Measurements from ENCODE around the gene YIPF3. TPM values are rescaled to one million over a fixed set of nuclear protein-coding genes. Genes with fewer than 3 reads are reported as not detected.

The YIPF3 gene
- total RNA-seq, 4 donors from 2014 or later = 61.7 to 105 (median 77.9) TPM

- no peaks in the 10 kb centered on the region for H3K27me3 ChIP-seq
- H3K4me3 ChIP-seq = no peak overlapping the region
- 79 to 82% methylated on average over 3 of the region's 3 CpGs for WGBS, 2 donors
- no peaks in the 10 kb centered on the region for H3K9me3 ChIP-seq
- peaks cover 0 to 10% (median 4%) of the 10 kb centered on the region in 4 donors for H3K4me1 ChIP-seq
- TF ChIP-seq POLR2A (IDR thresholded peaks at IDR 0.05) = no peak
- TF ChIP-seq CTCF (IDR thresholded peaks at IDR 0.05) = no peak
- TF ChIP-seq EP300 (IDR thresholded peaks at IDR 0.05) = no peak
- H3K27ac ChIP-seq = no peak overlapping the region
- no peak for DNase-seq (ENCODE audit: low spot score in 2 of 2)
- H3K36me3 ChIP-seq = peaks cover 0 to 92% (median 30%) of the 10 kb centered on the region in 3 donors
Observed at GRCh38 chr6:43523284-43523683, 6.6 kb upstream of the YIPF3 start.

GRCh38 chr6:43522547-43523261, 6.0 kb upstream of the YIPF3 start:
- H3K27ac ChIP-seq = no peak overlapping the region
- TF ChIP-seq POLR2A (IDR thresholded peaks at IDR 0.05) = no peak
- no peak for TF ChIP-seq CTCF (IDR thresholded peaks at IDR 0.05)
- TF ChIP-seq EP300 (IDR thresholded peaks at IDR 0.05) = no peak
- H3K4me3 ChIP-seq = no peak overlapping the region
- DNase-seq (ENCODE audit: low spot score in 2 of 2) = no peak
- H3K9me3 ChIP-seq = no peaks in the 10 kb centered on the region
- H3K36me3 ChIP-seq = peaks cover 0 to 86% (median 30%) of the 10 kb centered on the region in 3 donors
- 84 to 85% methylated on average over 8 of the region's 8 CpGs for WGBS, 2 donors
- H3K4me1 ChIP-seq = peaks cover 0 to 16% (median 10%) of the 10 kb centered on the region in 4 donors
- no peaks in the 10 kb centered on the region for H3K27me3 ChIP-seq

- Histone ChIP-seq H3K27me3 (no peaks in the 10 kb centered on the region), H3K36me3 (peaks cover 0 to 77% (median 30%) of the 10 kb centered on the region in 3 donors), H3K4me1 (peaks cover 0 to 19% (median 11%) of the 10 kb centered on the region in 4 donors), H3K4me3 (no peak overlapping the region), H3K9me3 (no peaks in the 10 kb centered on the region), H3K27ac (no peak overlapping the region)
- DNase-seq (ENCODE audit: low spot score in 2 of 2) = no peak
- WGBS, 2 donors = 68 to 80% methylated on average over 2 of the region's 2 CpGs
- TF ChIP-seq CTCF (IDR thresholded peaks at IDR 0.05) (no peak), EP300 (IDR thresholded peaks at IDR 0.05) (no peak), POLR2A (IDR thresholded peaks at IDR 0.05) (no peak)
Observed at GRCh38 chr6:43521836-43522235, 5.1 kb upstream of the YIPF3 start.

GRCh38 chr6:43520097-43520496, 3.4 kb upstream of the YIPF3 start:
- peaks cover 0 to 67% (median 23%) of the 10 kb centered on the region in 3 donors for H3K36me3 ChIP-seq
- 86 to 92% methylated on average over 4 to 8 of the region's 8 CpGs for WGBS, 2 donors
- no peak for TF ChIP-seq CTCF (IDR thresholded peaks at IDR 0.05)

GRCh38 chr6:43517505-43518357, 1.0 kb upstream of the YIPF3 start:
- no peaks in the 10 kb centered on the region for H3K9me3 ChIP-seq
- H3K27me3 ChIP-seq = no peaks in the 10 kb centered on the region
- peaks cover 0 to 46% (median 24%) of the 10 kb centered on the region in 4 donors for H3K4me1 ChIP-seq
- H3K36me3 ChIP-seq = peaks cover 0 to 66% (median 41%) of the 10 kb centered on the region in 3 donors
- 5% methylated on average over 10 of the region's 10 CpGs for WGBS, 2 donors
- peak overlapping the region; percentile 36 to 93 (median 76) for H3K27ac ChIP-seq
- H3K4me3 ChIP-seq = peak overlapping the region; percentile 80 to 99 (median 94)
- TF ChIP-seq EP300 (IDR thresholded peaks at IDR 0.05) (no peak), CTCF (IDR thresholded peaks at IDR 0.05) (no peak), POLR2A (IDR thresholded peaks at IDR 0.05) (no peak)
- DNase-seq (ENCODE audit: low spot score in 2 of 2) = no peak

More at GRCh38 chr6:43520097-43520496, 3.4 kb upstream of the YIPF3 start:
- no peak overlapping the region for H3K27ac ChIP-seq
- H3K4me1 ChIP-seq = peaks cover 0 to 31% (median 21%) of the 10 kb centered on the region in 4 donors
- DNase-seq (ENCODE audit: low spot score in 2 of 2) = no peak
- H3K27me3 ChIP-seq = no peaks in the 10 kb centered on the region
- H3K9me3 ChIP-seq = no peaks in the 10 kb centered on the region
- H3K4me3 ChIP-seq = no peak overlapping the region
